Prostate gland (tissue), 2 donors: ENCODE results near the gene CCNI2.

Experiments
- POLR2A ChIP-seq: fragments of 450-650 bp; IDR thresholded peaks from one replicate; pipeline ENCODE4 v1.6.1; 2016; ENCODE audit warnings: antibody characterized with exemption, mild to moderate bottlenecking
- TF ChIP-seq, protein P1 (sequence below), 4 experiments: fragments of 200-600 bp in 2 of 4; fragments of 450-650 bp in 2 of 4; sonication (generic) in 2 of 4; IDR thresholded peaks; 1 replicate in 3 of 4; 2 replicates in 1 of 4; pipeline ENCODE4 v1.5.1; 2016 to 2019; ENCODE audit warnings: antibody characterized with exemption in 4 of 4, mild to moderate bottlenecking in 2 of 4, moderate library complexity in 2 of 4

DNA sequence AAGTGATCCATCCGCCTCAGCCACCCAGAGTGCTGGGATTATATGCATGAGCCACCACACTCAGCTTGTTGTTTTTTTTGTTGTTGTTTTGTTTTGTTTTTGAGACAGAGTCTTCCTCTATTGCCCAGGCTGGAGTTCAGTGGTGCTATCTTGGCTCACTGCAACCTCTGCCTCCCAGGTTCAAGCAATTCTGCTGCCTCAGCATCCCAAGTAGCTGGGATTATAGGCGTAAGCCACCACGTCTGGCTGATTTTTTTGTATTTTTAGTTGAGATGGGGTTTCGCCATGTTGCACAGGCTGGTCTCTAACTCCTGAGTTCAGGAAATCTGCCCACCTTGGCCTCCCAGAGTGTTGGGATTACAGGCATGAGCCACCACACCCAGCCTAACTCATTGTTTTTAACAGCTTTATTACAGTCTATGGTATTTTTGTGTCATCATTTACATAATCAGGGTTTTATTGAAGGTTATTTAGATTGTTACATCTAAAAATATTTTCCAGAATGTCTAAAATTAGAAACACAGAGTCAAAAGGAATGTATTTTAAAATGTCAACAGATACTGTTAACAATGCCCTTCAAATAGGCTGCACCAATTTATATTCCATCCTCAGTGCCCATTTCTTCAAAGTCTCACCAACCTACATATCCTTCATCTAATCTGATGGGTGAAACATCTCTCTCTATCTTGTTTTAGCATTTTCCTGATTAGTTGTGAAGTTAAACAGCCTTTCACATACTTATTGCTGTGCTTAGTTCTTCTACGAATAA lies 28.5 kb upstream of the CCNI2 start:
- TF ChIP-seq, protein P1, sequence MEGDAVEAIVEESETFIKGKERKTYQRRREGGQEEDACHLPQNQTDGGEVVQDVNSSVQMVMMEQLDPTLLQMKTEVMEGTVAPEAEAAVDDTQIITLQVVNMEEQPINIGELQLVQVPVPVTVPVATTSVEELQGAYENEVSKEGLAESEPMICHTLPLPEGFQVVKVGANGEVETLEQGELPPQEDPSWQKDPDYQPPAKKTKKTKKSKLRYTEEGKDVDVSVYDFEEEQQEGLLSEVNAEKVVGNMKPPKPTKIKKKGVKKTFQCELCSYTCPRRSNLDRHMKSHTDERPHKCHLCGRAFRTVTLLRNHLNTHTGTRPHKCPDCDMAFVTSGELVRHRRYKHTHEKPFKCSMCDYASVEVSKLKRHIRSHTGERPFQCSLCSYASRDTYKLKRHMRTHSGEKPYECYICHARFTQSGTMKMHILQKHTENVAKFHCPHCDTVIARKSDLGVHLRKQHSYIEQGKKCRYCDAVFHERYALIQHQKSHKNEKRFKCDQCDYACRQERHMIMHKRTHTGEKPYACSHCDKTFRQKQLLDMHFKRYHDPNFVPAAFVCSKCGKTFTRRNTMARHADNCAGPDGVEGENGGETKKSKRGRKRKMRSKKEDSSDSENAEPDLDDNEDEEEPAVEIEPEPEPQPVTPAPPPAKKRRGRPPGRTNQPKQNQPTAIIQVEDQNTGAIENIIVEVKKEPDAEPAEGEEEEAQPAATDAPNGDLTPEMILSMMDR (IDR thresholded peaks at IDR 0.05) = no peak
- no peak for TF ChIP-seq POLR2A
